Fibroblast of skin of left quadriceps (primary cell): Measurements from ENCODE around the gene PROSER2.

Experiments used
- DNase-seq, 2 experiments: peaks; one replicate each; pipeline ENCODE4 v3.0.0-alpha.2; 2013; ENCODE audit warnings: low read depth in 2 of 2

Gene PROSER2

DNA sequence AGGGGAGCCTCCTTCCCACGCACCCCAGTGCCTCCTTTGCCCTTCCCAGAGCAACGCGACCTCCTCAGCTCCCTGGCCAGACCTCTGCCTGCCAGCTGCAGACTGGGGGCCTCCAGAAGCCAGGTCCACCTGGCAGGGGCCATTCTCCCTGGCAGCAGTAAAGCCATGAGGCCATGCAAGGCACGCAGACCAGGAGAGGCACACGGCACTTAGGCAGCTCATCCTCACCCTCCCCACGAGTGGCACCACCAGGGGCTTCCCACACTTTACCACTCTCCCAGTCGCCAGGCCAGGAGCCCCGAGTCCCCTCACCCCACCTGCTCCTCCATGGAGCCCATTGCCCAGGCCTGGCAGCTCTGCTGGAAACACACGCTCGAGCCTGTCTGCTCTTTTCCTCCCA is 85.4 kb downstream of the PROSER2 start:
- no peak for DNase-seq

DNA sequence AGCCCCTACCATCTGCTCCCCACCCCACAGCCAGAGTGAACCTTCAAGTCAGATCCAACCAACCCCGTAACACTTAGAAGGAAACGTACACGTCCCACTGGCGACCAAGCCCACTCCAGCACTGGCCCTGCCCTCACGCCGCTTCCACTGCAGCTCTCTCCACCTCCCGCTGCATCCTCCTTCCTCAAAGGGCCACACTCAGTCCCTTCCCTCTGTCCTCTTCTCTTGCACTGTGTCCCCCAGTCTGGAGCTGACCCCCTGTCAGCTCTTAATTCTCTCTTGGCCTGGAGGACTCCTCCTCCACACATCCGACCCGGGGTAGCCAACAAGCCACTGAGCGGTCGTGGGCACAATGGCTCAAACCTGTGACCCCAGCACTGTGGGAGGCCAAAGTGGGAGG is 85.8 kb downstream of the PROSER2 start:
- DNase-seq = no peak

- no peak for DNase-seq
Measured at GRCh38 chr10:11909618-11910017, 86.5 kb downstream of the PROSER2 start.

DNA sequence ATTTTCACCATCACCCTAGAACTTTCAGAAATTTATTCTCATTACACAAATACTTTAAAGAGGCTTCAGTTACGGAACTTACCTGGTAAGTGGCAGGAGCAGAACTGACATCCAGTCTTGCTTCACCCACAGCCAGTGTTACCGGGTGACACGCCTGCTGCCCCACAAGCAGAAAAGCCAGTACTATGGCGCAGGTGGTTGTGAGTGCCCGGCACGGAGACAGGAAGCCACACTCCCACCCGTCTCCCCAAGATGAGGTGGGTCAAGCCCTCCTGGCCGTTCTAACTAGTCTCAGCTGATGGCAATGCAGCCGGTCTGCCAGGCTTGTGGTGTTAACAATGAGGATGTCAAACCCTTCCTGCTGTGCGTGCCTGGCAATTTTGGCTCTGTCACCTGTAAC is 86.9 kb downstream of the PROSER2 start:
- no peak for DNase-seq

GRCh38 chr10:11913079-11913641 is 90.0 kb downstream of the PROSER2 start:
- no peak for DNase-seq

- DNase-seq = no peak
Measured at GRCh38 chr10:11918384-11918783, 95.2 kb downstream of the PROSER2 start.

DNA sequence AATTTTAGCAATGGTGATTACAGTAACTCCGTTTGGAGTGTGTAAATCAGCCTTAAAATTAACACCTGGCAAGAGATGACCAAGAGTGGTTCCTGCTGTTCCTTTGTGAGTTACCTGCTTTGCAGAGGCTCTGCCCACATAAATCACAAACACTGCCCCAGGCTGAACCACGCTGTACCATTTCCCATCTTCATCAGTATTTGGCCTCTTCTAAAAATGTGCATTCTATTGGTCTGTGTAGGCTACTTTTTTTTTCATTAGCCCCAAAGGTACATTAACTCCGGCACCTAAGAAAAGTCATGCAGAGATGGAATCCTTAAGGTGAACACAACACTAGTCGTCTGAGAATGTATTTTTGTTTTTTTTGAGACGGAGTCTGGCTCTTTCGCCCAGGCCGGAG is 96.1 kb downstream of the PROSER2 start:
- no peak for DNase-seq
